H1 (cell line): Measurements from ENCODE around the gene FGF3. TPM values are rescaled to one million over a fixed set of nuclear protein-coding genes. Genes with fewer than 3 reads are reported as not detected.

Experiments used
- CBX8 ChIP-seq: fragments of 300-800, 300-1000 bp; sonication (generic); IDR thresholded peaks from 2 replicates; pipeline ENCODE4 v1.7.1; 2016; ENCODE audit warnings: low read depth, low read length, borderline replicate concordance
- polyA plus RNA-seq, 7 experiments: library from polyadenylated mRNA; depleted of rRNA in 3 of 7; stranded (reverse) in 5 of 7; unstranded in 2 of 7; fragments of >200 nt in 5 of 7; fragments of 200-250 nt in 2 of 7; gene quantifications; 1 replicate in 5 of 7; 2 replicates in 1 of 7; 4 replicates in 1 of 7; pipeline versions ENCODE4 v1.2.1 to v1.2.3, GENCODE V29; 2011 to 2013; ENCODE audit warnings: missing spikeins in 2 of 7, mixed read lengths in 2 of 7
- total RNA-seq: library from RNA; stranded (reverse); fragmentation: NEBNext Ultra II Directional; extraction: Animal tissue kit (Norgen Biotek cat#: 25700); gene quantifications from 2 replicates; pipeline ENCODE4 v1.2.1, GENCODE V29; 2021
- TF ChIP-seq, protein P1 (sequence below): fragments of 300-600 bp; sonication (generic); IDR thresholded peaks from 2 replicates; pipeline ENCODE4 v1.7.1; 2012; ENCODE audit warnings: low read length, moderate library complexity, mild to moderate bottlenecking, inconsistent platforms; ENCODE audit not compliant: insufficient replicate concordance

FGF3 gene
- total and polyA plus RNA-seq, 2 of the 8 experiments (the other 6 are each of a cell fraction or from before 2014, with no cell fraction given) = not detected

DNA sequence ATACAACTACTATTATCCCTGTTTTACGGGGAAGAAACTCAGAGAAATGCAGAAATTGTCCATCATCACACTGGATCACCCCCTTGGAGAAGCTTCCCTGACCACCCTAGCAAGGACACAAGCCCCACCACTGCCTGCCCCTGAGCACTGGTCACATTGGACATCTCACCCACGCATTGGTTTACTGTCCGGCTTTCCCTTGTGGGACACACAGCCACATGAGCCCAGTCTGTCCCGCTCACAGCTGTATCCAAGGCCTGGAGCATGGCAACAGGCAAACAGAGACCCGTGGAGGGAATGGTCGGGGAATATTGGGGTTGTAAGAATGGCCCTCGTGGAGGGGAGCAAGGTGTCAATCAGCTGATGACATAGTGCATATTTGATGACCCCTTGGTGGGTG lies 42.7 kb upstream of the FGF3 start (continued):
- TF ChIP-seq, protein P1, sequence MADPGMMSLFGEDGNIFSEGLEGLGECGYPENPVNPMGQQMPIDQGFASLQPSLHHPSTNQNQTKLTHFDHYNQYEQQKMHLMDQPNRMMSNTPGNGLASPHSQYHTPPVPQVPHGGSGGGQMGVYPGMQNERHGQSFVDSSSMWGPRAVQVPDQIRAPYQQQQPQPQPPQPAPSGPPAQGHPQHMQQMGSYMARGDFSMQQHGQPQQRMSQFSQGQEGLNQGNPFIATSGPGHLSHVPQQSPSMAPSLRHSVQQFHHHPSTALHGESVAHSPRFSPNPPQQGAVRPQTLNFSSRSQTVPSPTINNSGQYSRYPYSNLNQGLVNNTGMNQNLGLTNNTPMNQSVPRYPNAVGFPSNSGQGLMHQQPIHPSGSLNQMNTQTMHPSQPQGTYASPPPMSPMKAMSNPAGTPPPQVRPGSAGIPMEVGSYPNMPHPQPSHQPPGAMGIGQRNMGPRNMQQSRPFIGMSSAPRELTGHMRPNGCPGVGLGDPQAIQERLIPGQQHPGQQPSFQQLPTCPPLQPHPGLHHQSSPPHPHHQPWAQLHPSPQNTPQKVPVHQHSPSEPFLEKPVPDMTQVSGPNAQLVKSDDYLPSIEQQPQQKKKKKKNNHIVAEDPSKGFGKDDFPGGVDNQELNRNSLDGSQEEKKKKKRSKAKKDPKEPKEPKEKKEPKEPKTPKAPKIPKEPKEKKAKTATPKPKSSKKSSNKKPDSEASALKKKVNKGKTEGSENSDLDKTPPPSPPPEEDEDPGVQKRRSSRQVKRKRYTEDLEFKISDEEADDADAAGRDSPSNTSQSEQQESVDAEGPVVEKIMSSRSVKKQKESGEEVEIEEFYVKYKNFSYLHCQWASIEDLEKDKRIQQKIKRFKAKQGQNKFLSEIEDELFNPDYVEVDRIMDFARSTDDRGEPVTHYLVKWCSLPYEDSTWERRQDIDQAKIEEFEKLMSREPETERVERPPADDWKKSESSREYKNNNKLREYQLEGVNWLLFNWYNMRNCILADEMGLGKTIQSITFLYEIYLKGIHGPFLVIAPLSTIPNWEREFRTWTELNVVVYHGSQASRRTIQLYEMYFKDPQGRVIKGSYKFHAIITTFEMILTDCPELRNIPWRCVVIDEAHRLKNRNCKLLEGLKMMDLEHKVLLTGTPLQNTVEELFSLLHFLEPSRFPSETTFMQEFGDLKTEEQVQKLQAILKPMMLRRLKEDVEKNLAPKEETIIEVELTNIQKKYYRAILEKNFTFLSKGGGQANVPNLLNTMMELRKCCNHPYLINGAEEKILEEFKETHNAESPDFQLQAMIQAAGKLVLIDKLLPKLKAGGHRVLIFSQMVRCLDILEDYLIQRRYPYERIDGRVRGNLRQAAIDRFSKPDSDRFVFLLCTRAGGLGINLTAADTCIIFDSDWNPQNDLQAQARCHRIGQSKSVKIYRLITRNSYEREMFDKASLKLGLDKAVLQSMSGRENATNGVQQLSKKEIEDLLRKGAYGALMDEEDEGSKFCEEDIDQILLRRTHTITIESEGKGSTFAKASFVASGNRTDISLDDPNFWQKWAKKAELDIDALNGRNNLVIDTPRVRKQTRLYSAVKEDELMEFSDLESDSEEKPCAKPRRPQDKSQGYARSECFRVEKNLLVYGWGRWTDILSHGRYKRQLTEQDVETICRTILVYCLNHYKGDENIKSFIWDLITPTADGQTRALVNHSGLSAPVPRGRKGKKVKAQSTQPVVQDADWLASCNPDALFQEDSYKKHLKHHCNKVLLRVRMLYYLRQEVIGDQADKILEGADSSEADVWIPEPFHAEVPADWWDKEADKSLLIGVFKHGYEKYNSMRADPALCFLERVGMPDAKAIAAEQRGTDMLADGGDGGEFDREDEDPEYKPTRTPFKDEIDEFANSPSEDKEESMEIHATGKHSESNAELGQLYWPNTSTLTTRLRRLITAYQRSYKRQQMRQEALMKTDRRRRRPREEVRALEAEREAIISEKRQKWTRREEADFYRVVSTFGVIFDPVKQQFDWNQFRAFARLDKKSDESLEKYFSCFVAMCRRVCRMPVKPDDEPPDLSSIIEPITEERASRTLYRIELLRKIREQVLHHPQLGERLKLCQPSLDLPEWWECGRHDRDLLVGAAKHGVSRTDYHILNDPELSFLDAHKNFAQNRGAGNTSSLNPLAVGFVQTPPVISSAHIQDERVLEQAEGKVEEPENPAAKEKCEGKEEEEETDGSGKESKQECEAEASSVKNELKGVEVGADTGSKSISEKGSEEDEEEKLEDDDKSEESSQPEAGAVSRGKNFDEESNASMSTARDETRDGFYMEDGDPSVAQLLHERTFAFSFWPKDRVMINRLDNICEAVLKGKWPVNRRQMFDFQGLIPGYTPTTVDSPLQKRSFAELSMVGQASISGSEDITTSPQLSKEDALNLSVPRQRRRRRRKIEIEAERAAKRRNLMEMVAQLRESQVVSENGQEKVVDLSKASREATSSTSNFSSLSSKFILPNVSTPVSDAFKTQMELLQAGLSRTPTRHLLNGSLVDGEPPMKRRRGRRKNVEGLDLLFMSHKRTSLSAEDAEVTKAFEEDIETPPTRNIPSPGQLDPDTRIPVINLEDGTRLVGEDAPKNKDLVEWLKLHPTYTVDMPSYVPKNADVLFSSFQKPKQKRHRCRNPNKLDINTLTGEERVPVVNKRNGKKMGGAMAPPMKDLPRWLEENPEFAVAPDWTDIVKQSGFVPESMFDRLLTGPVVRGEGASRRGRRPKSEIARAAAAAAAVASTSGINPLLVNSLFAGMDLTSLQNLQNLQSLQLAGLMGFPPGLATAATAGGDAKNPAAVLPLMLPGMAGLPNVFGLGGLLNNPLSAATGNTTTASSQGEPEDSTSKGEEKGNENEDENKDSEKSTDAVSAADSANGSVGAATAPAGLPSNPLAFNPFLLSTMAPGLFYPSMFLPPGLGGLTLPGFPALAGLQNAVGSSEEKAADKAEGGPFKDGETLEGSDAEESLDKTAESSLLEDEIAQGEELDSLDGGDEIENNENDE = no peak
- TF ChIP-seq CBX8 = no peak
